ENCODE measurements around the gene LIPI.
"Not testable (repeated sequence)": the region's sequence is repeated elsewhere in the genome, so short reads cannot be mapped to it uniquely, and the experiment has no call there.

The LIPI gene

GRCh38 chr21:14073615-14074014 is 137.1 kb downstream of the LIPI start:
- DNase-seq (ENCODE audit: low spot score): no peak

GRCh38 chr21:14072761-14073535 is 137.8 kb downstream of the LIPI start:
- no peak for DNase-seq (ENCODE audit: low spot score)

GRCh38 chr21:14071902-14072734 is 138.6 kb downstream of the LIPI start:
- DNase-seq (ENCODE audit: low spot score): no peak

GRCh38 chr21:14070968-14071367 is 139.8 kb downstream of the LIPI start:
- DNase-seq (ENCODE audit: low spot score): no peak

GRCh38 chr21:14070049-14070893 is 140.5 kb downstream of the LIPI start:
- no peak for DNase-seq (ENCODE audit: low spot score)

- no peak for DNase-seq (ENCODE audit: low spot score)
Observed at GRCh38 chr21:14064296-14064645, 146.5 kb downstream of the LIPI start.

GRCh38 chr21:14063620-14064295 is 147.0 kb downstream of the LIPI start:
- not testable (repeated sequence) for DNase-seq (ENCODE audit: low spot score)

- not testable (repeated sequence) for DNase-seq (ENCODE audit: low spot score)
Observed at GRCh38 chr21:14062684-14063083, 148.1 kb downstream of the LIPI start.

- DNase-seq (ENCODE audit: low spot score): not testable (repeated sequence)
Observed at GRCh38 chr21:14061820-14062219, 148.9 kb downstream of the LIPI start.

GRCh38 chr21:14058995-14059627 is 151.6 kb downstream of the LIPI start:
- not testable (repeated sequence) for DNase-seq (ENCODE audit: low spot score)

All from HuH-7.5 (cell line).